ENCODE data around the gene TBC1D22B. TPM values are rescaled to one million over a fixed set of nuclear protein-coding genes. Genes with fewer than 3 reads are reported as not detected.
A peak's percentile ranks its signal among the peaks of the same experiment; 100 is the strongest.

Gene TBC1D22B
- total RNA-seq, 1 donor from 2014 or later, result 3.7 TPM

DNA sequence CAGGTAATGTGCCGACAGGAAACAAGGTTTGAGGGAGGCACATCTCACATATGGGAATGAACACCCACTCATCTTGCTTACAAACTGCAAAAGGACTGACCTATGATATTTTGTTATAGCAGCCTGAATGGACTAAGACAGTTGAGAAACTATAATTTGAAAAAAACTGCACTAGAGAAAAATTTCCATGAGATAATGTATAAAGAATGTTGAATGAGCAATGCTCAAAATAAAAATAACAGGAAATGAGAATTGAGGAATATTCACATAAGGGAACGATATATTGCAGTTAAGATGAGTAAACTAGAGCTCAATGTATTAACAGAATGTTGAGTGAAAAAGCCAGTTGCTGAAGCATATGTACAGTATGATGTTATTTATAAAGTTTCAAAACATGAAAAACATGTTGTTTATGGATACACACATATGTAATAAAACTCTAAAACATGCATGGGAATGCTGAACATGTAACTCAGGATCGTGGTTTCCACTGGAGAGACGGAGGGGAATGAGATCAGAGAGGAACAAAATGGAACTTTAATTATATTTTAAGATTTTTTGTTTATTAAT is 6.3 kb upstream of the TBC1D22B start:
- Histone ChIP-seq H3K36me3 (ENCODE audit: control insufficient read depth in 3 of 3, insufficient read depth in 3 of 3, low read length in 3 of 3) (no peaks in the 10 kb centered on the region), H3K27me3 (ENCODE audit: control insufficient read depth in 3 of 3, insufficient read depth in 3 of 3, low read length in 3 of 3) (no peaks in the 10 kb centered on the region), H3K4me1 (ENCODE audit: control insufficient read depth in 3 of 3, insufficient read depth in 3 of 3, low read length in 3 of 3) (no peaks in the 10 kb centered on the region), H3K27ac (ENCODE audit: low read depth, low read length) (no peak overlapping the region), H3K9me3 (ENCODE audit: control insufficient read depth in 3 of 3, low read length in 3 of 3) (no peaks in the 10 kb centered on the region), H3K9ac (ENCODE audit: low read depth in 1 of 3, low read length in 3 of 3) (no peak overlapping the region), H3K4me3 (ENCODE audit: low read length in 3 of 3) (no peak overlapping the region)

DNA sequence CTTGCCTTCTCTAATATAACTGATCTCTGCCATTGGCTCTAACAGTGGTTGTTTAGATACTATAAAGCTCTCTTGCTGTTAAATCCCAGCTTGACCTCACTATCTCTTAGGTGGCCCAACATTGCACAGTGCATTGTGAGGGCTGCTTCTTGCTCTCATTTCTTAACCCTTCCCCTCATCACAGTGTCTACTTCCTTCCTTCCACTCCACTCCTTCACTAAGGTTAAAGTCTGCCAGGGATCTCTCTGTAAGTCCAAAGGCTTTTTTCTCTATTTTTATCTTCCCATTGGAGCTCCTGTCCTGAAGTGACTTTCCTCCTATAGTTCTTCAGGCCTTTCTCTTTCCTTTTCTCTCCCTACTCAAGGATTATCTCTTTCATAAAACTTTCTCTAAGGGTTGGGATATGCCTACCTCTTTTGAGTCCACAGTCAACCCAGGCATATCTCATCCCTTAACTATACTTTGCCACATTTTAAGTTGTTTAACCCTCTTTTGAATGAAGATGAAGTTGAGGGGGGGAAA is 4.0 kb upstream of the TBC1D22B start:
- no peaks in the 10 kb centered on the region for H3K9me3 ChIP-seq (ENCODE audit: control insufficient read depth in 3 of 3, low read length in 3 of 3)
- peaks cover 3 to 10% (median 6%) of the 10 kb centered on the region in 3 donors for H3K4me1 ChIP-seq (ENCODE audit: control insufficient read depth in 3 of 3, insufficient read depth in 3 of 3, low read length in 3 of 3)
- no peaks in the 10 kb centered on the region for H3K36me3 ChIP-seq (ENCODE audit: control insufficient read depth in 3 of 3, insufficient read depth in 3 of 3, low read length in 3 of 3)
- H3K27ac ChIP-seq (ENCODE audit: low read depth, low read length), result no peak overlapping the region
- no peak overlapping the region for H3K9ac ChIP-seq (ENCODE audit: low read depth in 1 of 3, low read length in 3 of 3)
- no peaks in the 10 kb centered on the region for H3K27me3 ChIP-seq (ENCODE audit: control insufficient read depth in 3 of 3, insufficient read depth in 3 of 3, low read length in 3 of 3)
- H3K4me3 ChIP-seq (ENCODE audit: low read length in 3 of 3), result no peak overlapping the region

GRCh38 chr6:37254881-37255280 is 2.7 kb upstream of the TBC1D22B start:
- H3K27ac ChIP-seq (ENCODE audit: low read depth, low read length), result no peak overlapping the region
- peaks cover 7 to 17% (median 12%) of the 10 kb centered on the region in 3 donors for H3K4me1 ChIP-seq (ENCODE audit: control insufficient read depth in 3 of 3, insufficient read depth in 3 of 3, low read length in 3 of 3)
- no peaks in the 10 kb centered on the region for H3K9me3 ChIP-seq (ENCODE audit: control insufficient read depth in 3 of 3, low read length in 3 of 3)
- no peaks in the 10 kb centered on the region for H3K27me3 ChIP-seq (ENCODE audit: control insufficient read depth in 3 of 3, insufficient read depth in 3 of 3, low read length in 3 of 3)
- no peak overlapping the region for H3K9ac ChIP-seq (ENCODE audit: low read depth in 1 of 3, low read length in 3 of 3)
- H3K4me3 ChIP-seq (ENCODE audit: low read length in 3 of 3), result no peak overlapping the region
- H3K36me3 ChIP-seq (ENCODE audit: control insufficient read depth in 3 of 3, insufficient read depth in 3 of 3, low read length in 3 of 3), result no peaks in the 10 kb centered on the region

DNA sequence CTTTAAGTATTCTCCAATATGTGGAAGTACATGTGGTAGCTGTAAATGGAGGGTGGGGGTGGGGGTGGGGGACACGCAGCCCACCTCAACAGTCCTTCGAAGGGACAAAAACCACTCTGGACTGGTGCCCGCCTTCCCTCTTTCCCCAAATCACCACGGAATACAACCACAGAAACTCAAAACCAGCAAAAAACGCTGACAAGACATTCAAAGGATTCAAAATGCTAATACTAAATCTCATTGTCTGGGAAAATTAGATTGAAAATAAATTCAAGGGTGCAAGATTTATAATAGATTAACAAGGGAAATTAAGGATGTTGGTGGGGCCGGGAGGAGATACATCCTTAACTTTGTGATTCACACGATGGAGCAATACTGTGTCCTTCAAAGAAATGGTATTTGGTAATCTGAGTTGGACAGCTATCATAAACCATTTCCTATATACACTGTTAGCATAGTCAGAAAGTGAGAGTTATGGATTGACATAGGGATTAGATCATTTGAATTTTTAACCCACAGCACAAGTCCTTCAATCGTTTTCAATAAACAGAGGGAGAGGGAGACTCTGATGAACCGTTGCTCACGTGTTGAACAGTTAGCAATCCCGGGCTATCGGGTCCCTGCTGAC is 766 bp upstream of the TBC1D22B start:
- no peaks in the 10 kb centered on the region for H3K36me3 ChIP-seq (ENCODE audit: control insufficient read depth in 3 of 3, insufficient read depth in 3 of 3, low read length in 3 of 3)
- H3K27ac ChIP-seq (ENCODE audit: low read depth, low read length), result no peak overlapping the region
- peaks cover 7 to 17% (median 17%) of the 10 kb centered on the region in 3 donors for H3K4me1 ChIP-seq (ENCODE audit: control insufficient read depth in 3 of 3, insufficient read depth in 3 of 3, low read length in 3 of 3)
- H3K27me3 ChIP-seq (ENCODE audit: control insufficient read depth in 3 of 3, insufficient read depth in 3 of 3, low read length in 3 of 3), result no peaks in the 10 kb centered on the region
- peak overlapping the region in 1 of 3 donors; percentile 93 for H3K9ac ChIP-seq (ENCODE audit: low read depth in 1 of 3, low read length in 3 of 3)
- H3K9me3 ChIP-seq (ENCODE audit: control insufficient read depth in 3 of 3, low read length in 3 of 3), result no peaks in the 10 kb centered on the region
- peak overlapping the region; percentile 92 to 96 (median 95) for H3K4me3 ChIP-seq (ENCODE audit: low read length in 3 of 3)

DNA sequence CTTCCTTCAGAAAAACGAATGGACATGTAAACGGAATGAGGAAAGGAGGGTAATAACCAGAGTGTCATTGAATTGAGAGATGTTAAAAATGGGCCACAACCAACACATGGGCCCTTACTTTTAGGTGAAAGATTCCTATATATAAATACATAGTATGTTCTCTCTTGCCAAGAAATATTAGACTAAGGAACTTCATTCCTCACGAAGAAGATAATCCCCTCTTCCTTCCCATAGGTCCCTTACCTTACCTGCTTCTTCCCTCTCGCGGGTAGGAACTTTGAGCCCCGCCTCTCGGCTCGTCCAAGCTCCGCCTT is 295 bp upstream of the TBC1D22B start:
- H3K9ac ChIP-seq (ENCODE audit: low read depth in 1 of 3, low read length in 3 of 3), result peak overlapping the region in 2 of 3 donors; percentile 93 to 97
- H3K4me3 ChIP-seq (ENCODE audit: low read length in 3 of 3), result peak overlapping the region; percentile 92 to 96 (median 95)
- H3K36me3 ChIP-seq (ENCODE audit: control insufficient read depth in 3 of 3, insufficient read depth in 3 of 3, low read length in 3 of 3), result no peaks in the 10 kb centered on the region
- H3K9me3 ChIP-seq (ENCODE audit: control insufficient read depth in 3 of 3, low read length in 3 of 3), result no peaks in the 10 kb centered on the region
- peak overlapping the region; percentile 94 for H3K27ac ChIP-seq (ENCODE audit: low read depth, low read length)
- peaks cover 7 to 17% (median 17%) of the 10 kb centered on the region in 3 donors for H3K4me1 ChIP-seq (ENCODE audit: control insufficient read depth in 3 of 3, insufficient read depth in 3 of 3, low read length in 3 of 3)
- H3K27me3 ChIP-seq (ENCODE audit: control insufficient read depth in 3 of 3, insufficient read depth in 3 of 3, low read length in 3 of 3), result no peaks in the 10 kb centered on the region

- Histone ChIP-seq H3K36me3 (ENCODE audit: control insufficient read depth in 3 of 3, insufficient read depth in 3 of 3, low read length in 3 of 3) (no peaks in the 10 kb centered on the region), H3K27me3 (ENCODE audit: control insufficient read depth in 3 of 3, insufficient read depth in 3 of 3, low read length in 3 of 3) (no peaks in the 10 kb centered on the region), H3K4me3 (ENCODE audit: low read length in 3 of 3) (peak overlapping the region; percentile 92 to 96 (median 95)), H3K27ac (ENCODE audit: low read depth, low read length) (peak overlapping the region; percentile 94), H3K9me3 (ENCODE audit: control insufficient read depth in 3 of 3, low read length in 3 of 3) (no peaks in the 10 kb centered on the region), H3K4me1 (ENCODE audit: control insufficient read depth in 3 of 3, insufficient read depth in 3 of 3, low read length in 3 of 3) (peaks cover 7 to 17% (median 17%) of the 10 kb centered on the region in 3 donors), H3K9ac (ENCODE audit: low read depth in 1 of 3, low read length in 3 of 3) (peak overlapping the region; percentile 93 to 97 (median 97))
These were observed 983 bp downstream of the TBC1D22B start for GRCh38 chr6:37258405-37259105.

DNA sequence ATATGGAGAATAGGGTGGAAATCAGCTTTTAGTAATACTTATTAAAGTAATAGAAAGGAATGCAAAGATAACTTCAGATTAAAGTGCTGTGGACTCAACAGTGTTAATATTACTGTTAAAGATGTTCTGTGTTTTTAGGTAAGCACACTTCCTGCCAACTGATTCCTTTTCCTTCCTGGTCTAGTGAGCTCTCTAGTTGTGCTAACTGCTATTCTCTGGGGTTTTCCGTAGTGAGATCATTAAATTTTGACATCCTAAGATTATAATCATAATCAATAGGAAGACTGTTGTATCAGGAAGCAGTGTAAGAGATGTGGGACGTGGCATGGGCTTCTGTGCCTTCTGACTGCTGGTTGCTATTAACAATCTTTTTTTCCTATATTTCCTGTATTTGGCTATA is 1.6 kb downstream of the TBC1D22B start:
- Histone ChIP-seq H3K27ac (ENCODE audit: low read depth, low read length) (peak overlapping the region; percentile 2), H3K36me3 (ENCODE audit: control insufficient read depth in 3 of 3, insufficient read depth in 3 of 3, low read length in 3 of 3) (no peaks in the 10 kb centered on the region), H3K4me1 (ENCODE audit: control insufficient read depth in 3 of 3, insufficient read depth in 3 of 3, low read length in 3 of 3) (peaks cover 7 to 17% (median 17%) of the 10 kb centered on the region in 3 donors), H3K27me3 (ENCODE audit: control insufficient read depth in 3 of 3, insufficient read depth in 3 of 3, low read length in 3 of 3) (no peaks in the 10 kb centered on the region), H3K9me3 (ENCODE audit: control insufficient read depth in 3 of 3, low read length in 3 of 3) (no peaks in the 10 kb centered on the region), H3K9ac (ENCODE audit: low read depth in 1 of 3, low read length in 3 of 3) (peak overlapping the region in 1 of 3 donors; percentile 1), H3K4me3 (ENCODE audit: low read length in 3 of 3) (no peak overlapping the region)

DNA sequence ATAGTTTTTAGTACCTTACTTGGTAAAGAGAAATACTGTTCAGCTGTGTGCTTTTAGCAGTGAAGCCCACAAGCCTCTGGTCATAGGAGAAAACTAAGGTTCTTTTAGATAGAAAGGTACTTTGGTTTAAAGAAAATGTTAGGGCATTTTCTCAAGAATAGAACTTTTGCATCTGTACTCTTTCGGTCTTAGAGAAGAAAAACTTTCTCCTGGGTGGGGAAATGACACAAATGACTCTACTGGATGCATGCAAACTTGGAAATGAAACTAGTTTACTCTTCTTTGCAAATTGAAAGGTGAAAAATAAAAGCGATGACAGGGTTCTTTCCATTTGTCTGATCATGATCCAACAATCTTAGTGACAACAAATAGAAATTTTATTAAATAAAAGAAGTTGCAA is 2.5 kb downstream of the TBC1D22B start:
- Histone ChIP-seq H3K27ac (ENCODE audit: low read depth, low read length) (no peak overlapping the region), H3K9me3 (ENCODE audit: control insufficient read depth in 3 of 3, low read length in 3 of 3) (no peaks in the 10 kb centered on the region), H3K36me3 (ENCODE audit: control insufficient read depth in 3 of 3, insufficient read depth in 3 of 3, low read length in 3 of 3) (no peaks in the 10 kb centered on the region), H3K4me1 (ENCODE audit: control insufficient read depth in 3 of 3, insufficient read depth in 3 of 3, low read length in 3 of 3) (peaks cover 7 to 22% (median 20%) of the 10 kb centered on the region in 3 donors), H3K27me3 (ENCODE audit: control insufficient read depth in 3 of 3, insufficient read depth in 3 of 3, low read length in 3 of 3) (no peaks in the 10 kb centered on the region), H3K9ac (ENCODE audit: low read depth in 1 of 3, low read length in 3 of 3) (no peak overlapping the region), H3K4me3 (ENCODE audit: low read length in 3 of 3) (no peak overlapping the region)

DNA sequence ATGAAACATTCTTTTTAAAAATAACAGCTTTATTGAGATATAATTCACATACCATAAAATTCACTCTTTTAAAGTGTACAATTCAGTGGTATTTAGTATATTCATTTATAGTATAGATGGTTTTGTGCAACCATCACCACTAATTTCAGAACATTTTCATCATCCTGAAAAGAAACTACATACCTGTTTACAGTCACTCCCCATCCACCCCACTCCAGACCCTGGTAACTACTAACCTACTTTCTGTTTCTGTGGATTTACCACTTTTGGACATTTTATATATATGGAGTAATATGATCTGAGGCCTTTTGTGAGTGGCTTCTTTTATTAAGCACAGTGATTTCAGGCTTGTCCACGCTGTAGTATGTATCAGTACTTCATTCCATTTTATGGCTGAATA is 2.9 kb downstream of the TBC1D22B start:
- Histone ChIP-seq H3K27ac (ENCODE audit: low read depth, low read length) (no peak overlapping the region), H3K9ac (ENCODE audit: low read depth in 1 of 3, low read length in 3 of 3) (no peak overlapping the region), H3K4me3 (ENCODE audit: low read length in 3 of 3) (no peak overlapping the region), H3K27me3 (ENCODE audit: control insufficient read depth in 3 of 3, insufficient read depth in 3 of 3, low read length in 3 of 3) (no peaks in the 10 kb centered on the region), H3K4me1 (ENCODE audit: control insufficient read depth in 3 of 3, insufficient read depth in 3 of 3, low read length in 3 of 3) (peaks cover 7 to 25% (median 23%) of the 10 kb centered on the region in 3 donors), H3K9me3 (ENCODE audit: control insufficient read depth in 3 of 3, low read length in 3 of 3) (no peaks in the 10 kb centered on the region), H3K36me3 (ENCODE audit: control insufficient read depth in 3 of 3, insufficient read depth in 3 of 3, low read length in 3 of 3) (no peaks in the 10 kb centered on the region)

DNA sequence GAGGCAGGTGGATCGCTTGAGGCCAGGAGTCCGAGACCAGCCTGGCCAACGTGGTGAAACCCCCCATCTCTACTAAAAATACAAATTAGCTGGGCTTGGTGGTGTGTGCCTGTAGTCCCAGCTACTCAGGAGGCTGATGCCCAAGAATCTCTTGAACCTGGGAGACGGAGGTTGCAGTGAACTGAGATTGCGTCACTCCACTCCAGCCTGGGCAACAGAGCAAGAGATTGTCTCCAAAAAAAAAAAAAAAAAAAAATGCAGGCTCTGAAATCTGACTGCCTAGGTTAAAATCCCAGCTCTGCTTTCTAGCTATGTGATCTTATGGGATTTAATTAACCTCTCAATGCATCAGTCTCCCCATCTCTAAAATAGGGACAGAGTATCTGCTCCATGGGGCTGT is 3.6 kb downstream of the TBC1D22B start:
- H3K27ac ChIP-seq (ENCODE audit: low read depth, low read length), result no peak overlapping the region
- no peaks in the 10 kb centered on the region for H3K36me3 ChIP-seq (ENCODE audit: control insufficient read depth in 3 of 3, insufficient read depth in 3 of 3, low read length in 3 of 3)
- H3K9me3 ChIP-seq (ENCODE audit: control insufficient read depth in 3 of 3, low read length in 3 of 3), result no peaks in the 10 kb centered on the region
- no peaks in the 10 kb centered on the region for H3K27me3 ChIP-seq (ENCODE audit: control insufficient read depth in 3 of 3, insufficient read depth in 3 of 3, low read length in 3 of 3)
- no peak overlapping the region for H3K4me3 ChIP-seq (ENCODE audit: low read length in 3 of 3)
- peaks cover 7 to 25% (median 23%) of the 10 kb centered on the region in 3 donors for H3K4me1 ChIP-seq (ENCODE audit: control insufficient read depth in 3 of 3, insufficient read depth in 3 of 3, low read length in 3 of 3)
- H3K9ac ChIP-seq (ENCODE audit: low read depth in 1 of 3, low read length in 3 of 3), result no peak overlapping the region

Measured in skeletal muscle tissue (tissue), 4 donors.